HL-60/S4 treated with phorbol 12-myristate 13-acetate at 8.2 ng/mL for 4 days and 3 days (cell line): Measurements from ENCODE around the gene NUDT21.
"Not testable (repeated sequence)": the region's sequence is repeated elsewhere in the genome, so short reads cannot be mapped to it uniquely, and the experiment has no call there.

Source experiments
- in situ Hi-C: fragments of 300-500 bp; cut with MboI; formaldehyde crosslinking; loops from 2 replicates; pipeline ENCODE4 v1.15.0; 2022; ENCODE audit warnings: low sequenced_read_pairs

NUDT21 gene

DNA sequence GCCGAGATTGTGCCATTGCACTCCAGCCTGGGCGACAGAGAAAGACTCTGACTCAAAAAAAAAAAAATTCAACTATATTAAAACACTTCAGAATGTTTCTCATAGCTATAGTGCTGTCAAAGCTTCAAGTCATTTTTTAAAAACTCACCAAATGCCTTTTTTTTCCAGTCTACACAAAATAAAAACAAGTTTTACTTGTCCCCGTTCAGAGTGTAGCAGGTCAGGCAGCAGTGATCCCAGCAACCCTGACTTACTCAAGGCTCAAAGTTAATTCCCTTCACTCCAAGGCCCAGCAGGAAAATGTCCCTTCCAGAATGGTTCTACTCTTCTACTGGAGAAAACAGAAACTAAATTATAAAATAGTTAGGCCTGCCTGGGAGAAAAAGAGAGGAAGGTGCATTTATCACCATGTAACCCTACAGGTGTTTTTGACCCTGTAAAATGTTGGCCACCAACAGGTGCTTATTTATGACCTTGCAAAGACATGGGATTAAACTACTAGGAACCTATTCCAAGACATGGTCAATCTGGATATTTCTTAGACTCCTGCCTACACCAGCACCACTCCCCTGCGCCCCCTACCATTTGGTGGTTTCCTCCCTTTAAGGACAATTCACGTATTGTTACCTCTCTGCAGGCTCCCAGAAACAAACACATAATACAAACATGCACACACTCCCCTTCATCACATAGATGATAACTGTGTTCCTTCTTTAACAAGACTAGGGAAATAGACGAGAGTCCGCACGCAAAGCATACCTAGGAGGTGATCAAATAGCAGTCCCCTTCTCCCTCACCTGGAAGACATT is 31.2 kb downstream of the NUDT21 start:
- in situ Hi-C loops: no loop called here

GRCh38 chr16:56417138-56417537 is 34.0 kb downstream of the NUDT21 start:
- in situ Hi-C loops: no loop called here

GRCh38 chr16:56415875-56416274 is 35.3 kb downstream of the NUDT21 start:
- in situ Hi-C loops: no loop called here

- in situ Hi-C loops: no loop called here
These were observed 36.8 kb downstream of the NUDT21 start for GRCh38 chr16:56414366-56414765.

DNA sequence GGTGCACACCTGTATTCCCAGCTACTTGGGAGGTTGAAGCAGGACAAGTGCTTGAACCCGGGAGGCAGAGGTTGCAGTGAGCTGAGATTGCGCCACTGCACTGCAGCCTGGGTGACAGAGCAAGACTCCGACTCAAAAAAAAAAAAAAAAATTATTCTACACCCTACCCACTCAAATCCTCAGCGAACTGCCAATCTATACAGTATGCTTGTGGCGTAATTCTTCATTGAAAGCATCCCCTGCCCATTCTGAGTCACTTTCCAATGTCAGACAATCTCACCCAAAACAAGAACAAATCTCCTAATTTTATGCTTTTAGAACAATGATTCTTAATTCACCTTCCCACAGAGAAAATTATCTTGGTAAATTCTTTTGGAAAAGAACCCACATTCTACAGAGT is 37.8 kb downstream of the NUDT21 start:
- in situ Hi-C loops: no loop called here

DNA sequence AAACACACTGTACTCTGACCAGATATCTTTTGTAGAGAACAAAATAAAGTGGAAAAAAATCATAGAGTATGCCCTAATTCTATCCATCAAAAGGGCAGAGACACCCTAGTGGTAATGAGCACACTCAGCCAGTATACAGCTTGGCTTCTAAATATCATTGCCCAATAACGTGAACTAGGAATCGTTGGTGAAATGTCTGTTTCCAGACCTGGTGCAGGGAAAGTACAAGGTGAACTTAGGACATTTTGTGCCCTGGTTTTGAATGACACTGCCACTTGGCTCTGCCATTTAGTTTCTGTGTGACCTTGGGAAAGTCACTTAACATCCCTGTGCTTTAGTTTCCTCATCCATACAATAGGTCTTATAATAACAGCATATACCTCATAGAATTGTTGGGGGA is 39.5 kb downstream of the NUDT21 start:
- in situ Hi-C loops: no loop called here

DNA sequence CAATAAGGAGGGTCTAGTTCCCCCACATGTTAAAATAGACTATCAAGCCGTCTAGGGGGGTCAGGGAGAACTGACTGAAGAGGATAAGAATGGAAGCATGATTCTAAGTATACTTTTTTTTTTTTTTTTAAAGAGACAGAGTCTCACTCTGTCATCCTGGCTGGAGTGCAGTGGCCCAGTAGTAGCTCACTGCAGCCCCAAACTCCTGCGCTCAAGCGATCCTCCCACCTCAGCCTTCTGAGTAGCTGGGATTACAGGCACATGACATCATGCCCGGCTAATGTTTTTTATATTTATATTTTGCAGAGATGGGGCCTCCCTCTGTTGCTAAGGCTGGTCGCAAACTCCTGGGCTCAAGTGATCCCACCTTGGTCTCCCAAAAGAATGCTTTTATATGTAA is 40.0 kb downstream of the NUDT21 start:
- in situ Hi-C loops: no loop called here

- in situ Hi-C loops: no loop called here
These were observed 41.9 kb downstream of the NUDT21 start for GRCh38 chr16:56409195-56409594.

DNA sequence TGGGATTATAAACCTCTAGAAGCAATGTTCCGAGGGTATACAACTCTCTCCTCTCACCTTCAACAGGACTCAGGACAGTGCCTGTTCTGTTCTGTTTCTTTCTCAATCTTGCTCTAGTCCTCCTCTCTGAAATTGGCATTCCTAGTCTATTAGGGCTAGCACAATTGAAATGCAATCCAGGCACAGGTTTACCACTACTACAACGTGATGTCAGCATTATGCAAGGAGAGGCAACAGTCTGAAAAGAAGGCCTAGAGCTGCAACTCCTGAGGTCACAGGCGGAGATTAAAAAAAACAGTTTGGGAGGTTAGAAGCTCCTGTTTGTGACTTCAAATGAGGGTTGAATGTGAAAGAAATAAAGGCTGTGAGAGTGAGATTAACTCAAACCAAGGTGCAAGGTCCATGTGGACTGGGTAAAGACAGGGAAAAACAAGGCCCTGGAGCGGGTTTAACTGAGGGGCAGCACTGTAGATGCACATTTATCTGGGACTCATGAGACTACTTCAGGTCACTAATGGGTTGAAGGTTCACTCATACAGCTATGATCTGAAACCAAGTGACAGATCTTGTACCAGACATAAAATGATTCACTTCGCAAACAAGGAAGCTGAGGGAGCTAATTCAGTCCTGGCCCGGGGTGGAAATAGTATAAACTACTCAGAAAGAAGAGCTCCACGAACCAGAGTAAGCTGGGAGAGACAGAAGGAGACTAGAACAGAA is 42.6 kb downstream of the NUDT21 start:
- in situ Hi-C loops: no loop called here

DNA sequence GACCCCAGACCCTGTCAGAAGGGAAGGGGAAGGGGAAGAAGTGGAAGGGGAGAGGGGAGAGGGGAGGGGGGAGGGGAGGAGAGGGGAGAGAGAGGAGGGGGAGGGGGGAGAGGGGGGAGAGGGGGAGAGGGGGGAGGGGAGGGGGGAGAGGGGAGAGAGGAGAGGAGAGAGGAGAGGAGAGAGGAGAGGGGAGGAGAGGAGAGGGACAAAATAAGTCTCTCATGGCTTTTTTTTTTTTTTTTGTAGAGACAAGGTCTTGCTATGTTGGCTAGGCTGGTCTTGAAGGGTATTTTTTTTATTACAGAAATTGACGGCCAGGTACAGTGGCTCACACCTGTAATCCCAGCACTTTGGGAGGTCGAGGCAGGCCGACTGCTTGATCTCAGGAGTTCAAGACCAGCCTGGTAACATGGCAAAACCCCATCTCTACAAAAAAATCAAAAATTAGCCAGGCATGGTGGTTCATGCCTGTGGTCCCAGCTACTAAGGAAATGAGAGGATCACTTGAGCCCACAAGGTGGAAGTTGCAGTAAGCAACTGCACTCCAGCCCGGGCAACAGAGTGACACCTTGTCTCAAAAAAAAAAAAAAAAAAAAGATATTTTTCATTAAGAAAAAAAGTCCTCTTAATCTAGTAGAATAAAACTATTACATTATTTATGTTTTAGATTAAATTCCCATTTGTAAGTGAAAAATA is 45.0 kb downstream of the NUDT21 start:
- in situ Hi-C loops: no loop called here

DNA sequence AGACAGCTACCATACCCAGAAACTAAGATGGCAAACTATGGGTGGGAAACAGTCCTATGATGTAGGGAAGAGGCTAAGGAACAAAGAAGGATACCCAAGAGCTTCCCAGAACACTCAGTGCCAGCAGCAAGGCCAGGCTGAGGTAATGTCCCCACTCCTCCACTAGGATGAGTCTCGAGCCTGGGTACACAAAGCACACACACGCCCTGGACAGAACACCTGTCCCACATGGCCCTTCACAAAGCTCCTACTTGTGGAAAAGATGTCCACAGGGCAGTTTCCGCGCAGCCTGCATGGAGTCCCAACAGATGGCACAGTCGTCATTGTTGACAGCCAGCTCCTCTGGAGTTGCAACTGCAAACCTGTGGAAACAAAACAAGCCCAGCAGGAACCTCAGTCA is 49.6 kb downstream of the NUDT21 start:
- in situ Hi-C loops: no loop called here

GRCh38 chr16:56400458-56400857 is 50.7 kb downstream of the NUDT21 start:
- in situ Hi-C loops: no loop called here

DNA sequence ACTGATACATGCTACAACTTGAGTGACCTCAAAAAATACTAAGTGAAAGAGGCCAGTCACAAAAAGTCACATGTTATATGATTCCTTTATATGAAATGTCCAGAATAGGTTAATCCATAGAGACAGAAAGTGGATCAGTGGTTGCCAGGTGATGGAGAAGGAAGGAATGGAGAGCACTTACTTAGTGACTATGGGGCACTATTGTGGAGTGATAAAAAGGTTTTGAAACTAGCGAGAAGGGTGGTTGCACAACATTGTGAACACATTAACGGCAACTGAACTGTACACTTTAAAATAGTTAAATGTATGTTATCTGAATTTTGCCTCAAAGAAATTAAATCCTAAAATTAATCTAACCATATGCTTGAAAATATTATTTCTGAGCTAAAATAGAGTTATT is 51.6 kb downstream of the NUDT21 start:
- in situ Hi-C loops: no loop called here

DNA sequence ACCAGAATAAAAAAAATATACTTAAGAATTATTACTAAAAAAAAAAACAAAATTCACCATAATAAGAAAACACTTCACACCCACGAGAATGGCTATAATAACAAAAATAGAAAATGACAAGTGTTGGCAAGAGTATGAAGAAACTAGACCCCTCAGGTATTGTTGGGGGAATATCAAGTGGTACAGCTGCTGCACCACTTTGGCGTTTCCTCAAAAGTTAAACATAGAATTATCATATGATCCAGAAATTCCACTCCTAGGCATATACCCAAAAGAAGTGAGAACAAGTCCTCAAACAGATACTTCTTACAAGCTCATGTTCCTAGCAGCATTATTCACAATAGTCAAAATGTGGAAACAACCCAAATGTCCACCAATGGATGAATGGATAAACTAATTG is 52.1 kb downstream of the NUDT21 start:
- in situ Hi-C loops: no loop called here

DNA sequence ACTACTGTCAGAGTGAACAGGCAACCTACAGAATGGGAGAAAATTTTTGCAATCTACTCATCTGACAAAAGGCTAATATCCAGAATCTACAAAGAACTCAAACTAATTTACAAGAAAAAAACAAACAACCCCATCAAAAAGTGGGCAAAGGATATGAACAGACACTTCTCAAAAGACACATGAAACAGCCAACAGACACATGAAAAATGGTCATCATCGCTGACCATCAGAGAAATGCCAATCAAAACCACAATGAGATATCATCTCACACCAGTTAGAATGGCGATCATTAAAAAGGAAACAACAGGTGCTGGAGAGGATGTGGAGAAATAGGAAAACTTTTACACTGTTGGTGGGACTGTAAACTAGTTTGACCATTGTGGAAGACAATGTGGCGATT is 54.4 kb downstream of the NUDT21 start:
- in situ Hi-C loops: not testable (repeated sequence)

DNA sequence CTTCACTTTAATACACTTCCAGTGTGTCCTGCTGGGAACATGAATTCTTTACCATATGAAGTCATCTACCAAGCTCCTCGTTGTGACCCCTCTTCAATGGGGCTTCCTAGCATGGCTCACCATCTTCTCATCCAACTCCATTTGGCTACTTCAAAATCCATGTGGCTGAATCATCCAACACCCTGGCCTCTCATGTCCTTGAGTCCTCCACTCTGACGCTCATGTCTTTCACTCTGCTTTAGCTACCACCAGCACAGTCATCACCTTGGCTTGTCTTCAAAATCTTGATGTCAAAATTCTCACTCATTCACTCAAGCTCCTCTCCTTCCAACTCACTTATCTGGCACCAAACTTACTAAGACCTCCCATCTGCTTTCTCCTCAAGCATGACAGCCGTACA is 61.6 kb downstream of the NUDT21 start:
- in situ Hi-C loops: no loop called here

GRCh38 chr16:56388209-56388608 is 62.9 kb downstream of the NUDT21 start:
- in situ Hi-C loops: no loop called here

- in situ Hi-C loops: no loop called here
These were observed 63.7 kb downstream of the NUDT21 start for GRCh38 chr16:56387396-56387795.

GRCh38 chr16:56384074-56384721 is 66.9 kb downstream of the NUDT21 start:
- in situ Hi-C loops: no loop called here

- in situ Hi-C loops: no loop called here
These were observed 68.2 kb downstream of the NUDT21 start for GRCh38 chr16:56382901-56383355.

GRCh38 chr16:56382459-56382858 is 68.7 kb downstream of the NUDT21 start:
- in situ Hi-C loops: no loop called here
